Measurements from ENCODE around the gene ADGRB3. TPM values are rescaled to one million over a fixed set of nuclear protein-coding genes. Genes with fewer than 3 reads are reported as not detected.

The ADGRB3 gene
- total RNA-seq, 1 experiment from 2014 or later, result 7.7 TPM

DNA sequence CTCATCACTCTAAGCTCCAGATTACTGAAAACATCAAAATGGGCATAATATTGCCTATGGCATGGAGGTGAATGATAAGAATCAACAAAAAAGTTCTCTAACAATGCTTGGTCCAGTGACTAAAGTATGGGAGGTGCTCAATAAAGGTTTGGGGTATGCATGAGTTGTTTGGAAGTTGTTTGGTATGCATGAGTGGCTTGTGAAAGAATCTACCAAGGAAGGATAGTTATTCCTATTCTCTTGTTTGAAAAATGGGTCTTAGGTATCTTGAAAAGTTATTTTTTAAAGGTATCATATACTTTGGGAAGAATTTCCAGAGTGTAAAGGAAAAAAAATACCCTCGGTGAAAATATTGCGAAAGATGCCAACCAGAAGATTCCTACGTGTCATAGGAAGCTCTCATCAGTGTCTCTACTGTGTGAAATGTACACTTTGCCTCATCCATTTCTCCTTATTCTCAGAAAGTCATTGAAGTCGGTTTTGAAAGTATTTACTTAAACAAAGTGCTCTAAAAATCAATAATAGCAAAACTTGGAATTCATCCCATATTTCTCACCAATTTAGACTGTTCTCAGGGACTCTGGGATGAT, 449.8 kb downstream of the ADGRB3 start:
- no peaks in the 10 kb centered on the region for H3K4me1 ChIP-seq (ENCODE audit: insufficient read depth, low read length, poor library complexity, severe bottlenecking)
- H3K36me3 ChIP-seq (ENCODE audit: insufficient read depth, low read length, poor library complexity, severe bottlenecking), result no peaks in the 10 kb centered on the region
- intact Hi-C loops (cut with micrococcal nuclease; ENCODE audit: unreplicated experiment), result no loop called here
- ChIA-PET CTCF (no interaction called here), POLR2A (ENCODE audit: low non-redundant PET) (no interaction called here)
- H3K9me3 ChIP-seq (ENCODE audit: low read depth, low read length, poor library complexity, severe bottlenecking), result no peaks in the 10 kb centered on the region
- H3K27me3 ChIP-seq (replicated peaks; ENCODE audit: insufficient read depth, low read depth, low read length, poor library complexity), result no peaks in the 10 kb centered on the region
- no TSS peak for BruUV-seq (replicated peaks)
- no peak overlapping the region for H3K4me3 ChIP-seq (ENCODE audit: low read depth, low read length, poor library complexity, severe bottlenecking)
- no peak for DNase-seq (ENCODE audit: low spot score)
- TF ChIP-seq, protein P1, sequence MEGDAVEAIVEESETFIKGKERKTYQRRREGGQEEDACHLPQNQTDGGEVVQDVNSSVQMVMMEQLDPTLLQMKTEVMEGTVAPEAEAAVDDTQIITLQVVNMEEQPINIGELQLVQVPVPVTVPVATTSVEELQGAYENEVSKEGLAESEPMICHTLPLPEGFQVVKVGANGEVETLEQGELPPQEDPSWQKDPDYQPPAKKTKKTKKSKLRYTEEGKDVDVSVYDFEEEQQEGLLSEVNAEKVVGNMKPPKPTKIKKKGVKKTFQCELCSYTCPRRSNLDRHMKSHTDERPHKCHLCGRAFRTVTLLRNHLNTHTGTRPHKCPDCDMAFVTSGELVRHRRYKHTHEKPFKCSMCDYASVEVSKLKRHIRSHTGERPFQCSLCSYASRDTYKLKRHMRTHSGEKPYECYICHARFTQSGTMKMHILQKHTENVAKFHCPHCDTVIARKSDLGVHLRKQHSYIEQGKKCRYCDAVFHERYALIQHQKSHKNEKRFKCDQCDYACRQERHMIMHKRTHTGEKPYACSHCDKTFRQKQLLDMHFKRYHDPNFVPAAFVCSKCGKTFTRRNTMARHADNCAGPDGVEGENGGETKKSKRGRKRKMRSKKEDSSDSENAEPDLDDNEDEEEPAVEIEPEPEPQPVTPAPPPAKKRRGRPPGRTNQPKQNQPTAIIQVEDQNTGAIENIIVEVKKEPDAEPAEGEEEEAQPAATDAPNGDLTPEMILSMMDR (conservative IDR thresholded peaks at IDR 0.05; ENCODE audit: low read depth, low read length), result no peak
- TF ChIP-seq EZH2 (IDR thresholded peaks at IDR 0.05; ENCODE audit: borderline replicate concordance, low read depth, low read length, poor library complexity, severe bottlenecking), result no peak
- H3K27ac ChIP-seq (ENCODE audit: low read depth, low read length, poor library complexity, severe bottlenecking), result no peak overlapping the region

DNA sequence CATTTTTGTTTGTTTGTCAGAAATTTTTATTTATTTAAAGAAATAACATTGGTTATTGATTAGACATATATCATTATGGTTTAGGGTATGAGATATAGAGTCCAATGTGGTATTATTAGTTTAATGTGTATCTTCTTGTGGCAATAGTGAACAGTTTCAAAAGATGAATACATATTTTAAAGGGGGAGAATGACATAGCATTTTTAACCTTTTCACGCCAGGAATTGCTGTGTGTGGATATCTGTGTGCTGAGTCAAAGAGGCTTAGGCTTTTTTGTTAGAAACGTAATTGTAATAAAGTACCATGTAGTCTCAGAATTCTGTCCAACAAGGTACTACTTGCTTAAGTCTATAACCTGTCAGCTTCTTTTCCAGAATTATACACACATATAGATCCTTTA, 451.6 kb downstream of the ADGRB3 start:
- Histone ChIP-seq H3K4me1 (ENCODE audit: insufficient read depth, low read length, poor library complexity, severe bottlenecking) (no peaks in the 10 kb centered on the region), H3K27ac (ENCODE audit: low read depth, low read length, poor library complexity, severe bottlenecking) (no peak overlapping the region), H3K4me3 (ENCODE audit: low read depth, low read length, poor library complexity, severe bottlenecking) (no peak overlapping the region), H3K36me3 (ENCODE audit: insufficient read depth, low read length, poor library complexity, severe bottlenecking) (no peaks in the 10 kb centered on the region), H3K9me3 (ENCODE audit: low read depth, low read length, poor library complexity, severe bottlenecking) (no peaks in the 10 kb centered on the region), H3K27me3 (replicated peaks; ENCODE audit: insufficient read depth, low read depth, low read length, poor library complexity) (no peaks in the 10 kb centered on the region)
- no peak for TF ChIP-seq EZH2 (IDR thresholded peaks at IDR 0.05; ENCODE audit: borderline replicate concordance, low read depth, low read length, poor library complexity, severe bottlenecking)
- TF ChIP-seq, protein P1 (conservative IDR thresholded peaks at IDR 0.05; ENCODE audit: low read depth, low read length), result no peak
- DNase-seq (ENCODE audit: low spot score), result no peak
- CTCF ChIA-PET, result no interaction called here
- no TSS peak for BruUV-seq (replicated peaks)
- intact Hi-C loops (cut with micrococcal nuclease; ENCODE audit: unreplicated experiment), result no loop called here
- POLR2A ChIA-PET (ENCODE audit: low non-redundant PET), result no interaction called here

DNA sequence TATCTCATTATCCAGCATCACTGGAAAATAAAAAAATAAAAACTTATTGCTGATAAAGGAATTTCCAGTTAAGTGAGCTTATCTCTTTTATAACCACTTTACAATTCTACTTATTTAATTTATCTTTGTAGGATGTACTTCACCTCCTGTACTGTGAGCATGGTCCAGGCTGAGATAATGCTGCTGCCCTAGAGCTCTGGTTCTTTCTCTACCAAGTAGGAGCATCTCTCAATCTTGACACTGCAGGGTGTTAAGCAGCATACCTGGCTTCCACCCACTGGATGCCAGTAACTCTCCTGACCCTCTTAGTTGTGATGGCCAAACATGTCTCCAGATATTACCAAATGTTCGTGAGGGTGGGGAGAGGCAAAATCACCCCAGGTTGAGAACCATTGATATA, 454.5 kb downstream of the ADGRB3 start:
- no peak overlapping the region for H3K4me3 ChIP-seq (ENCODE audit: low read depth, low read length, poor library complexity, severe bottlenecking)
- TF ChIP-seq, protein P1 (conservative IDR thresholded peaks at IDR 0.05; ENCODE audit: low read depth, low read length), result no peak
- TF ChIP-seq EZH2 (IDR thresholded peaks at IDR 0.05; ENCODE audit: borderline replicate concordance, low read depth, low read length, poor library complexity, severe bottlenecking), result no peak
- no peaks in the 10 kb centered on the region for H3K9me3 ChIP-seq (ENCODE audit: low read depth, low read length, poor library complexity, severe bottlenecking)
- no peak for DNase-seq (ENCODE audit: low spot score)
- no peaks in the 10 kb centered on the region for H3K27me3 ChIP-seq (replicated peaks; ENCODE audit: insufficient read depth, low read depth, low read length, poor library complexity)
- no peaks in the 10 kb centered on the region for H3K4me1 ChIP-seq (ENCODE audit: insufficient read depth, low read length, poor library complexity, severe bottlenecking)
- BruUV-seq (replicated peaks), result no TSS peak
- ChIA-PET POLR2A (ENCODE audit: low non-redundant PET) (no interaction called here), CTCF (no interaction called here)
- no peak overlapping the region for H3K27ac ChIP-seq (ENCODE audit: low read depth, low read length, poor library complexity, severe bottlenecking)
- H3K36me3 ChIP-seq (ENCODE audit: insufficient read depth, low read length, poor library complexity, severe bottlenecking), result no peaks in the 10 kb centered on the region
- intact Hi-C loops (cut with micrococcal nuclease; ENCODE audit: unreplicated experiment), result no loop called here

All from A673 (cell line).